HepG2 (cell line): ENCODE results near the gene ANKLE1. TPM values are rescaled to one million over a fixed set of nuclear protein-coding genes. Genes with fewer than 3 reads are reported as not detected.

Source experiments
- ARHGAP35 ChIP-seq: sonication (generic); formaldehyde crosslinking; IDR thresholded peaks from 2 replicates; pipeline ENCODE4 v1.9.0; 2022; ENCODE audit warnings: mild to moderate bottlenecking, inconsistent platforms, moderate library complexity, missing genetic modification reagents, borderline replicate concordance
- FOXA3 ChIP-seq: IDR thresholded peaks from 2 replicates; pipeline ENCODE4 v1.6.1; 2016; ENCODE audit warnings: missing genetic modification reagents, missing compliant biosample characterization
- FOXO1 ChIP-seq: sonication (generic); formaldehyde crosslinking; IDR thresholded peaks from 2 replicates; pipeline ENCODE4 v1.4.0; 2020; ENCODE audit warnings: missing genetic modification reagents
- GATAD2A ChIP-seq: IDR thresholded peaks from 2 replicates; pipeline ENCODE4 v1.6.1; 2016
- HOXA3 ChIP-seq: sonication (generic); formaldehyde crosslinking; IDR thresholded peaks from 2 replicates; pipeline ENCODE4 v1.5.0; 2020; ENCODE audit warnings: missing genetic modification reagents
- HOXA5 ChIP-seq: sonication (generic); formaldehyde crosslinking; IDR thresholded peaks from 2 replicates; pipeline ENCODE4 v1.4.0; 2020; ENCODE audit warnings: missing genetic modification reagents
- HOXA7 ChIP-seq: sonication (generic); formaldehyde crosslinking; IDR thresholded peaks from 2 replicates; pipeline ENCODE4 v1.8.1; 2022; ENCODE audit warnings: mild to moderate bottlenecking, missing genetic modification reagents, moderate library complexity
- KDM1A ChIP-seq: IDR thresholded peaks from 2 replicates; pipeline ENCODE4 v1.6.1; 2016; ENCODE audit warnings: missing compliant biosample characterization
- MTERF4 ChIP-seq: sonication (generic); formaldehyde crosslinking; IDR thresholded peaks from 2 replicates; pipeline ENCODE4 v1.8.0; 2023; ENCODE audit warnings: mild to moderate bottlenecking, missing genetic modification reagents
- NKX3-1 ChIP-seq: sonication (generic); formaldehyde crosslinking; IDR thresholded peaks from 2 replicates; pipeline ENCODE4 v1.5.0; 2020; ENCODE audit warnings: missing genetic modification reagents
- POLR2AphosphoS2 ChIP-seq: IDR thresholded peaks from 2 replicates; pipeline ENCODE4 v1.6.1; 2011; ENCODE audit warnings: low read depth, low read length, improper control_type of control experiment
- SMC3 ChIP-seq: IDR thresholded peaks from 2 replicates; pipeline ENCODE4 v1.6.1; 2011; ENCODE audit warnings: low read length, improper control_type of control experiment
- UBTF ChIP-seq: sonication (generic); formaldehyde crosslinking; IDR thresholded peaks from 2 replicates; pipeline ENCODE4 v1.4.0; 2020; ENCODE audit warnings: mild to moderate bottlenecking, missing genetic modification reagents
- ZNF124 ChIP-seq: sonication (generic); formaldehyde crosslinking; IDR thresholded peaks from 2 replicates; pipeline ENCODE4 v1.4.0; 2020; ENCODE audit warnings: missing genetic modification reagents
- ZNF263 ChIP-seq: sonication (generic); formaldehyde crosslinking; IDR thresholded peaks from 2 replicates; pipeline ENCODE4 v1.4.0; 2020; ENCODE audit warnings: missing genetic modification reagents
- ZNF441 ChIP-seq: sonication (generic); formaldehyde crosslinking; IDR thresholded peaks from 2 replicates; pipeline ENCODE4 v1.7.0; 2021; ENCODE audit warnings: missing genetic modification reagents, borderline replicate concordance
- ZNF543 ChIP-seq: sonication (generic); formaldehyde crosslinking; IDR thresholded peaks from 2 replicates; pipeline ENCODE4 v1.4.0; 2020; ENCODE audit warnings: mild to moderate bottlenecking, missing genetic modification reagents
- ZNF546 ChIP-seq: sonication (generic); formaldehyde crosslinking; conservative IDR thresholded peaks from 2 replicates; pipeline ENCODE4 v1.8.1; 2023; ENCODE audit warnings: mild to moderate bottlenecking, missing genetic modification reagents
- ZNF556 ChIP-seq: sonication (generic); formaldehyde crosslinking; IDR thresholded peaks from 2 replicates; pipeline ENCODE4 v1.4.0; 2020; ENCODE audit warnings: mild to moderate bottlenecking, missing genetic modification reagents, borderline replicate concordance
- ZNF616 ChIP-seq: sonication (generic); formaldehyde crosslinking; IDR thresholded peaks from 2 replicates; pipeline ENCODE4 v1.5.0; 2020; ENCODE audit warnings: low read depth, mild to moderate bottlenecking, missing genetic modification reagents
- ZSCAN22 ChIP-seq: sonication (generic); formaldehyde crosslinking; IDR thresholded peaks from 2 replicates; pipeline ENCODE4 v1.4.0; 2020; ENCODE audit warnings: mild to moderate bottlenecking, missing genetic modification reagents
- ZSCAN25 ChIP-seq: sonication (generic); formaldehyde crosslinking; IDR thresholded peaks from 2 replicates; pipeline ENCODE4 v1.8.0; 2022; ENCODE audit warnings: mild to moderate bottlenecking, missing genetic modification reagents
- ZSCAN29 ChIP-seq: sonication (generic); formaldehyde crosslinking; conservative IDR thresholded peaks from 2 replicates; pipeline ENCODE4 v1.4.0; 2020; ENCODE audit warnings: mild to moderate bottlenecking, missing genetic modification reagents
- polyA plus RNA-seq, 8 experiments: library from polyadenylated mRNA; depleted of rRNA in 3 of 8; stranded (reverse) in 7 of 8; unstranded in 1 of 8; fragments of >200 nt; fragmentation: Illumina TruSeq in 4 of 8; extraction: Trizol in 4 of 8; gene quantifications; 2 replicates each; pipeline versions ENCODE4 v1.2.1 to v1.2.3, GENCODE V29; 2011 to 2016; ENCODE audit warnings: low read depth in 4 of 8, missing spikeins in 1 of 8, mixed read lengths in 1 of 8; ENCODE audit not compliant: insufficient read depth in 1 of 8
- total RNA-seq, 5 experiments: library from RNA; depleted of rRNA; stranded (reverse); fragments of >200 nt; fragmentation: Illumina TruSeq; extraction: Trizol; gene quantifications; 2 replicates each; pipeline ENCODE4 v1.2.3, GENCODE V29; 2016; ENCODE audit warnings: low read depth in 1 of 5
- TF ChIP-seq, protein P1 (sequence below): sonication (generic); formaldehyde crosslinking; IDR thresholded peaks from 2 replicates; pipeline ENCODE4 v1.4.0; 2020; ENCODE audit warnings: missing genetic modification reagents, borderline replicate concordance
- TF ChIP-seq, protein P2 (sequence below): sonication (generic); formaldehyde crosslinking; IDR thresholded peaks from 2 replicates; pipeline ENCODE4 v1.4.0; 2020; ENCODE audit warnings: missing genetic modification reagents, low read depth, mild to moderate bottlenecking, borderline replicate concordance

The ANKLE1 gene
- total and polyA plus RNA-seq, 2 of the 13 experiments (the other 11 are each of a cell fraction or from before 2014, with no cell fraction given): 0.69 to 1.5 TPM

- peak; percentile 42 for TF ChIP-seq UBTF (CRISPR knock-in tag)
- peak; percentile 62 for TF ChIP-seq SMC3
- no peak for TF ChIP-seq HOXA7 (CRISPR knock-in tag)
- TF ChIP-seq ZNF441 (CRISPR knock-in tag): 0 out of 2 replicates have a peak, but pooled peaks have one; percentile 49
- no peak for TF ChIP-seq MTERF4 (CRISPR knock-in tag)
- peak; percentile 91 for TF ChIP-seq ZSCAN22 (CRISPR knock-in tag)
- peak; percentile 41; the same call in 1 of the 2 replicates for TF ChIP-seq HOXA5 (CRISPR knock-in tag)
- TF ChIP-seq POLR2AphosphoS2: no peak
- 0 out of 2 replicates have a peak, but pooled peaks have one; percentile 39 for TF ChIP-seq ZNF543
- no peak for TF ChIP-seq ZNF546 (CRISPR knock-in tag)
- TF ChIP-seq ZSCAN25 (CRISPR knock-in tag): 0 out of 2 replicates have a peak, but pooled peaks have one; percentile 43
- no peak for TF ChIP-seq NKX3-1
- TF ChIP-seq, protein P1, sequence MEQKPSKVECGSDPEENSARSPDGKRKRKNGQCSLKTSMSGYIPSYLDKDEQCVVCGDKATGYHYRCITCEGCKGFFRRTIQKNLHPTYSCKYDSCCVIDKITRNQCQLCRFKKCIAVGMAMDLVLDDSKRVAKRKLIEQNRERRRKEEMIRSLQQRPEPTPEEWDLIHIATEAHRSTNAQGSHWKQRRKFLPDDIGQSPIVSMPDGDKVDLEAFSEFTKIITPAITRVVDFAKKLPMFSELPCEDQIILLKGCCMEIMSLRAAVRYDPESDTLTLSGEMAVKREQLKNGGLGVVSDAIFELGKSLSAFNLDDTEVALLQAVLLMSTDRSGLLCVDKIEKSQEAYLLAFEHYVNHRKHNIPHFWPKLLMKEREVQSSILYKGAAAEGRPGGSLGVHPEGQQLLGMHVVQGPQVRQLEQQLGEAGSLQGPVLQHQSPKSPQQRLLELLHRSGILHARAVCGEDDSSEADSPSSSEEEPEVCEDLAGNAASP: peak; percentile 68; the same call in 1 of the 2 replicates
- no peak for TF ChIP-seq ZNF124 (CRISPR knock-in tag)
- 0 out of 2 replicates have a peak, but pooled peaks have one; percentile 60 for TF ChIP-seq ZNF556 (CRISPR knock-in tag)
- TF ChIP-seq HOXA3: peak; percentile 34; the same call in 1 of the 2 replicates
- peak; percentile 25; the same call in 1 of the 2 replicates for TF ChIP-seq KDM1A
- TF ChIP-seq, protein P2, sequence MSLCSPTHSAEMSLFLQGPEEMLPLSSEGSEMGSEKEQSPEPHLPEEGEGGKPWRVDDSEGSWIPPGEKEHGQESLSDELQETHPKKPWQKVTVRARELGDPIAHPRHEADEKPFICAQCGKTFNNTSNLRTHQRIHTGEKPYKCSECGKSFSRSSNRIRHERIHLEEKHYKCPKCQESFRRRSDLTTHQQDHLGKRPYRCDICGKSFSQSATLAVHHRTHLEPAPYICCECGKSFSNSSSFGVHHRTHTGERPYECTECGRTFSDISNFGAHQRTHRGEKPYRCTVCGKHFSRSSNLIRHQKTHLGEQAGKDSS (CRISPR knock-in tag): peak; percentile 63; the same call in 1 of the 2 replicates
- TF ChIP-seq FOXA3 (CRISPR knock-in tag): 0 out of 2 replicates have a peak, but pooled peaks have one; percentile 19
- no peak for TF ChIP-seq ARHGAP35 (CRISPR knock-in tag)
- TF ChIP-seq FOXO1: 0 out of 2 replicates have a peak, but pooled peaks have one; percentile 45
- peak; percentile 48; the same call in 1 of the 2 replicates for TF ChIP-seq GATAD2A (CRISPR knock-in tag)
- peak; percentile 61; the same call in 1 of the 2 replicates for TF ChIP-seq ZNF263
- no peak for TF ChIP-seq ZNF616 (CRISPR knock-in tag)
- 0 out of 2 replicates have a peak, but pooled peaks have one; percentile 22 for TF ChIP-seq ZSCAN29
Measured at GRCh38 chr19:17260842-17261325, 20.8 kb upstream of the ANKLE1 start (continued).
